MM.1S (cell line): ENCODE results near the gene XPOT.

ENCODE experiments used
- CTCF ChIP-seq: fragments of 300-600 bp; sonication (generic); IDR thresholded peaks from 2 replicates; pipeline ENCODE4 v1.5.1; 2016; ENCODE audit warnings: antibody characterized with exemption, low read length, mixed read lengths
- EZH2 ChIP-seq: fragments of 300-600 bp; sonication (generic); optimal IDR thresholded peaks from 2 replicates; pipeline ENCODE3; 2017; ENCODE audit warnings: low read depth, mild to moderate bottlenecking, antibody characterized with exemption, low read length, mixed read lengths
- EZH2phosphoT487 ChIP-seq: fragments of 300-600 bp; sonication (generic); IDR thresholded peaks from 2 replicates; pipeline ENCODE4 v1.6.1; 2018; ENCODE audit warnings: antibody characterized with exemption, low read length

- no peak for TF ChIP-seq EZH2
- TF ChIP-seq CTCF: no peak
- TF ChIP-seq EZH2phosphoT487: no peak
Measured at GRCh38 chr12:64403707-64404469, at the start of gene XPOT.
